Dermis blood vessel endothelial cell (primary cell): ENCODE data around the gene SSTR5. TPM values are rescaled to one million over a fixed set of nuclear protein-coding genes. Genes with fewer than 3 reads are reported as not detected.

ENCODE experiments used
- DNase-seq: peaks from one replicate; pipeline ENCODE4 v3.0.0; 2010
- total RNA-seq: library from RNA; depleted of rRNA; stranded (reverse); fragments of >200 nt; gene quantifications from 2 replicates; pipeline ENCODE4 v1.2.3, GENCODE V29; 2014

SSTR5 gene
- total RNA-seq, 1 donor from 2014 or later, result 0.17 TPM

GRCh38 chr16:1055557-1055924 lies 17.0 kb upstream of the SSTR5 start:
- DNase-seq, result no peak

- DNase-seq, result no peak
These were observed 16.4 kb upstream of the SSTR5 start for GRCh38 chr16:1056196-1056595.

GRCh38 chr16:1057252-1057932 lies 15.2 kb upstream of the SSTR5 start:
- peak; percentile 61 for DNase-seq

GRCh38 chr16:1058216-1058615 lies 14.3 kb upstream of the SSTR5 start:
- DNase-seq, result no peak

- no peak for DNase-seq
These were observed 13.2 kb upstream of the SSTR5 start for GRCh38 chr16:1059310-1059709.

GRCh38 chr16:1060416-1061340 lies 11.9 kb upstream of the SSTR5 start:
- no peak for DNase-seq

GRCh38 chr16:1061769-1062505 lies 10.6 kb upstream of the SSTR5 start:
- no peak for DNase-seq

GRCh38 chr16:1062895-1063294 lies 9.7 kb upstream of the SSTR5 start:
- no peak for DNase-seq

GRCh38 chr16:1063728-1064127 lies 8.8 kb upstream of the SSTR5 start:
- DNase-seq, result no peak

GRCh38 chr16:1065469-1066128 lies 6.9 kb upstream of the SSTR5 start:
- DNase-seq, result no peak

- DNase-seq, result no peak
These were observed 5.9 kb upstream of the SSTR5 start for GRCh38 chr16:1066584-1067172.

- DNase-seq, result no peak
These were observed 4.9 kb upstream of the SSTR5 start for GRCh38 chr16:1067629-1068028.

GRCh38 chr16:1068451-1068850 lies 4.1 kb upstream of the SSTR5 start:
- no peak for DNase-seq

- DNase-seq, result no peak
These were observed 3.4 kb upstream of the SSTR5 start for GRCh38 chr16:1069154-1069553.

GRCh38 chr16:1070084-1070863 lies 2.3 kb upstream of the SSTR5 start:
- no peak for DNase-seq

GRCh38 chr16:1070864-1071408 lies 1.6 kb upstream of the SSTR5 start:
- no peak for DNase-seq

- DNase-seq, result no peak
These were observed 854 bp upstream of the SSTR5 start for GRCh38 chr16:1071561-1072225.

- no peak for DNase-seq
These were observed 663 bp downstream of the SSTR5 start for GRCh38 chr16:1073262-1073558.

GRCh38 chr16:1073566-1074378 lies 1.2 kb downstream of the SSTR5 start:
- DNase-seq, result peak; percentile 24

GRCh38 chr16:1074379-1074649 lies 1.8 kb downstream of the SSTR5 start:
- DNase-seq, result no peak
